Choroid plexus epithelial cell (primary cell): ENCODE measurements around the gene OR4D10.
"Not testable (repeated sequence)": the region's sequence is repeated elsewhere in the genome, so short reads cannot be mapped to it uniquely, and the experiment has no call there.

ENCODE experiments used
- DNase-seq: peaks from one replicate; pipeline ENCODE4 v3.0.0-alpha.2; 2010; ENCODE audit warnings: low read depth
- H3K4me3 ChIP-seq: 2 replicates; pipeline ENCODE4 v1.5.1; 2011; ENCODE audit warnings: low read depth, mild to moderate bottlenecking, control low read depth, low read length, moderate library complexity
- TF ChIP-seq, protein P1 (sequence below): conservative IDR thresholded peaks from 2 replicates; pipeline ENCODE4 v1.5.1; 2011; ENCODE audit warnings: low read depth, mild to moderate bottlenecking, control low read depth, inconsistent platforms, low read length, moderate library complexity

Gene OR4D10

DNA sequence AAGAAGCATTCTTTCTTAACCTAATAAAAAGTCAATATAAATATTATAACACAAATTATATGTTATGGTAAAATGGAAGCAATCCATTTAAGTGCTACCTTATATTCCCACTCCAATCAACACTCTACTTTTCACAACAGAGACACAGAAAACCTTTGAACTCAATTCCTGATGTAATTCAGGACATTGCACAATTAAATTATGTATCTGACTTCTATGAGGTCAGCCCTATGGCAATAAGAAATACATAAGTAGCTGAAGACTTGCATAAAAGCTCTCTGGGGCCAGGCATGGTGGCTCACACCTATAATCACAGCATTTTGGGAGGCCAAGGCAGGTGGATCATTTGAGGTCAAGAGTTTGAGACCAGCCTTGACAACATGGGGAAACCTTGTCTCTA lies 6.8 kb downstream of the OR4D10 start:
- TF ChIP-seq, protein P1, sequence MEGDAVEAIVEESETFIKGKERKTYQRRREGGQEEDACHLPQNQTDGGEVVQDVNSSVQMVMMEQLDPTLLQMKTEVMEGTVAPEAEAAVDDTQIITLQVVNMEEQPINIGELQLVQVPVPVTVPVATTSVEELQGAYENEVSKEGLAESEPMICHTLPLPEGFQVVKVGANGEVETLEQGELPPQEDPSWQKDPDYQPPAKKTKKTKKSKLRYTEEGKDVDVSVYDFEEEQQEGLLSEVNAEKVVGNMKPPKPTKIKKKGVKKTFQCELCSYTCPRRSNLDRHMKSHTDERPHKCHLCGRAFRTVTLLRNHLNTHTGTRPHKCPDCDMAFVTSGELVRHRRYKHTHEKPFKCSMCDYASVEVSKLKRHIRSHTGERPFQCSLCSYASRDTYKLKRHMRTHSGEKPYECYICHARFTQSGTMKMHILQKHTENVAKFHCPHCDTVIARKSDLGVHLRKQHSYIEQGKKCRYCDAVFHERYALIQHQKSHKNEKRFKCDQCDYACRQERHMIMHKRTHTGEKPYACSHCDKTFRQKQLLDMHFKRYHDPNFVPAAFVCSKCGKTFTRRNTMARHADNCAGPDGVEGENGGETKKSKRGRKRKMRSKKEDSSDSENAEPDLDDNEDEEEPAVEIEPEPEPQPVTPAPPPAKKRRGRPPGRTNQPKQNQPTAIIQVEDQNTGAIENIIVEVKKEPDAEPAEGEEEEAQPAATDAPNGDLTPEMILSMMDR, result no peak
- H3K4me3 ChIP-seq, result no peak overlapping the region
- DNase-seq, result no peak

DNA sequence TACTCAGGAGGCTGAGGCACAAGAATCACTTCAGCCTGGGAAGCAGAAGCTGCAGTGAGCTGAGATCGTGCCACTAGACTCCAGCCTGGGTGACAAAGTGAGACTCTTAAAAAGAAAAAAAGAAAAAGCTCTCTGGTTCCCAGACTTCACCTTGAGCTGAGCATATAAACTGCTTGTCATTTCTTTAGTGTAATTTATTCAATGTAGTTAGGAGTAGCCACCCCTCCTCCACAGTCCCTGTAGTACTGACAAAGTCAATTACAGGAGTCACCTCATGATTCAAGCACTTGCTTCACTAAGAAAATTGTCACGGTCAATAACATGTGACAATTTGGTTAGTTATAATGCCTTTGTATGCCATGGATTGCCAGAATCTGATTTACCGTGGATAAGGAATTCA lies 7.2 kb downstream of the OR4D10 start:
- TF ChIP-seq, protein P1, result no peak
- no peak overlapping the region for H3K4me3 ChIP-seq
- no peak for DNase-seq

DNA sequence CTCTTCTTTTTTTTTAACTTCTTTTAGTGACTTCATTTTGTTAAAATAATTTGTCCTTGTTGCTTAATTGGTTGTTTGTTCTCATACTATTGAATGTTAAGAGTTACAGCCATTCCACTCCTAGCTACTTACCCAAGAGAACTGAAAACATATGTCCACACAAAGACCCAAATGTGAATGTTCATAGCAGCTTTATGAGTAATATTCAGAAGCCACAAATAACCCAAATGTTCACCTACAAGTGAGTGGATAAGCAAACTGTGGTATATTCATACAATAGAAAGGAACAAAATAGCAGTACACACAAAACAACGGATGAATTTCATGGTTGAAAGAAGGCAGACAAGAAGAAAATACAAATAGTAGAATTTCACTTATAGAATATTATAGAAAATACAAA lies 28.8 kb downstream of the OR4D10 start:
- no peak for DNase-seq
- TF ChIP-seq, protein P1, result no peak
- no peak overlapping the region for H3K4me3 ChIP-seq

GRCh38 chr11:59503276-59503675 lies 30.2 kb downstream of the OR4D10 start, which contains the start of gene OR4D11:
TSS of gene OR4D11 (plus strand) at chr11:59503576. CDS start at chr11:59503576, 0 bp downstream.
- no peak for DNase-seq
- TF ChIP-seq, protein P1, result no peak
- H3K4me3 ChIP-seq, result no peak within 1 kb of the TSS

- DNase-seq, result peak; percentile 9
- TF ChIP-seq, protein P1, result no peak
- H3K4me3 ChIP-seq, result no peak within 1 kb of the TSS
Measured at GRCh38 chr11:59510941-59511589, 38.0 kb downstream of the OR4D10 start, which contains the start of gene OR4D9. TSS of gene OR4D9 (plus strand) at chr11:59511539. CDS start at chr11:59514913, 3,374 bp downstream.

DNA sequence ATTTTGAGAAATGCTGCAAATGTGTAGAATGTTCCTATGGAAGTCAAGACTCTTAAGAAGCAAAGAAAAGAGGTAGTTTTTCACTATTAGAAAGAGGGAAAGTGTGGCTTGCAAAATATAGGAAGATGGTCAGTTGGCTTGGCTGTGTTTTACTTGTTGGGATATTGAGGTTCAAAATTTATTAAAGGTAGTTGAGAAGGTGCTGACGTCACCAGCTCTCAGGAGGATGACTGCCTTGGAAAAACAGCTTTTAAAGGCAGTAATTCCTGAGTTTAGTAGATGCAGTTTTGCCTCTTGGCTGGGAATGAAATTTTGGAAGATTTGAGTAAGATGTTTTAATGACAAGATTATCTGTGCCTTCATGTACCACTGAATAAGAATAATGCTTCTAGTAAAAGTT lies 38.6 kb downstream of the OR4D10 start:
- DNase-seq, result no peak
- TF ChIP-seq, protein P1, result no peak
- H3K4me3 ChIP-seq, result no peak overlapping the region

GRCh38 chr11:59520139-59520538 lies 47.0 kb downstream of the OR4D10 start:
- not testable (repeated sequence) for DNase-seq

More at GRCh38 chr11:59520139-59520538, 47.0 kb downstream of the OR4D10 start:
- not testable (repeated sequence) for H3K4me3 ChIP-seq
